Measurements from ENCODE around the gene FHOD3.

DNA sequence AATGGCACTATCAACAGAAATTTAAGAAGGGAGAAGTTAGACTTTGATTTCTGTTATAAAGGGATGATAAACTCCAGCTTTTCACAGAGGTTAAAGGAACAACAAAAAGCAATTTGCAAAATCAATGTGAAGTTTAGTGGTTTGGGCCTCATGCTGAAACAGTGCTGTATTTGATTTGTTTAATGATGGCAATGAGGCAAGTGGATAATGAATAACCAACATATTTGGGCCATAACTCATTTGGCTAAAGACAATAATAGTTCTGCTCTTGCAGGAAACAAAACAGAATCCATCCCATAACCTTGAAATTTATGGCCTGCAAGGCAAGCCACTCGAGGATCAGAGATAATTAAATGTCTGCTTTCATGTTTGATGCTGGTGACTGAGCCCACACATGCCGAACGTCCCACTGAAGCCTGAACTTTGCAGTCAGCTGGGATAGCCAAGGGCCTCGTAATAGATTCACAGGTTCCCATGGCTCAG lies 474.8 kb downstream of the FHOD3 start:
- TF ChIP-seq EZH2phosphoT487 (IDR thresholded peaks at IDR 0.05; ENCODE audit: low read length) = no peak
- TF ChIP-seq EZH2 (optimal IDR thresholded peaks at IDR 0.05; ENCODE audit: low read depth, low read length) = no peak
- TF ChIP-seq, protein P1, sequence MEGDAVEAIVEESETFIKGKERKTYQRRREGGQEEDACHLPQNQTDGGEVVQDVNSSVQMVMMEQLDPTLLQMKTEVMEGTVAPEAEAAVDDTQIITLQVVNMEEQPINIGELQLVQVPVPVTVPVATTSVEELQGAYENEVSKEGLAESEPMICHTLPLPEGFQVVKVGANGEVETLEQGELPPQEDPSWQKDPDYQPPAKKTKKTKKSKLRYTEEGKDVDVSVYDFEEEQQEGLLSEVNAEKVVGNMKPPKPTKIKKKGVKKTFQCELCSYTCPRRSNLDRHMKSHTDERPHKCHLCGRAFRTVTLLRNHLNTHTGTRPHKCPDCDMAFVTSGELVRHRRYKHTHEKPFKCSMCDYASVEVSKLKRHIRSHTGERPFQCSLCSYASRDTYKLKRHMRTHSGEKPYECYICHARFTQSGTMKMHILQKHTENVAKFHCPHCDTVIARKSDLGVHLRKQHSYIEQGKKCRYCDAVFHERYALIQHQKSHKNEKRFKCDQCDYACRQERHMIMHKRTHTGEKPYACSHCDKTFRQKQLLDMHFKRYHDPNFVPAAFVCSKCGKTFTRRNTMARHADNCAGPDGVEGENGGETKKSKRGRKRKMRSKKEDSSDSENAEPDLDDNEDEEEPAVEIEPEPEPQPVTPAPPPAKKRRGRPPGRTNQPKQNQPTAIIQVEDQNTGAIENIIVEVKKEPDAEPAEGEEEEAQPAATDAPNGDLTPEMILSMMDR (IDR thresholded peaks at IDR 0.05; ENCODE audit: low read length) = no peak

All from MM.1S (cell line).